HG03460 (cell line): ENCODE measurements around the gene NR5A1.

Experiments used
- ATAC-seq: cut with Tn5 transposase; IDR thresholded peaks from one replicate; pipeline ENCODE4 v1.9.1; 2021; ENCODE audit not compliant: unreplicated experiment

The NR5A1 gene

GRCh38 chr9:124444166-124444565 lies 63.0 kb downstream of the NR5A1 start:
- no peak for ATAC-seq

DNA sequence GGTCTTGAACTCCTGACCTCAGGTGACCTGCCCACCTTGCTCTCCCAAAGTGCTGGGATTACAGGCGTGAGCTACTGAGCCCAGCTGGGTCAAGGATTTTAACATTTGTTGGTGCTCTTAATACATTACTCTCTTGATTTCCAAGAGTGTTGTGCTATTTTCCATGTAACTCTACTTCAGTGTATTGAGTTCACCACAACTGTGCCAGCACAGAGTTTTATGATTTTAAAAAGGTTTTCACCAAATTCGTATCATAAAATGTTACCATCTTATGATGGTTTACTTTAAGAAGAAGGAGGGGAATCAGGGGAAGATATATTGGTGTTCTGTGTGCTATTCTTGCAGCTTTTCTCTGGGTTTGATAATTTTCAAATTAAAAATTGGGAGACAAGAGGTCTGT lies 63.6 kb downstream of the NR5A1 start:
- ATAC-seq, result no peak

DNA sequence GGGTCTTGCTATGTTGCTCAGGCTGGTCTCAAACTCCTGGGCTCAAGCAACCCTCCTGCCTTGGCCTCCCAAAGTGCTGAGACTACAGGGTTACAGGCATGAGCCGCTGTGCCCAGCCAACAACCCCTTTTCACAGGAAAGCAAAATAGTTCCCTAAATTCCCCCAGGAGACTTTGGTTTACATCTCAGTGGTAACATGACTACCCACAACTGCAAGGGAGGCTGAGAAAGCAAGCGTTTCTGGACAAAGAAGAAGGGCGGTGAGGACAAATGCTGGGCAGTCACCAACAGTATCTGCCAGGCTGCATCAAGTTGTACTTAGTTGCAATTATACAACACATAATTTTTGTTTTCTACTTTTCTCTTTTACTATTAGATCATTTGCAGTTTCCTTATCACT lies 64.4 kb downstream of the NR5A1 start:
- no peak for ATAC-seq

- ATAC-seq, result no peak
Measured at GRCh38 chr9:124442379-124442778, 64.8 kb downstream of the NR5A1 start.

DNA sequence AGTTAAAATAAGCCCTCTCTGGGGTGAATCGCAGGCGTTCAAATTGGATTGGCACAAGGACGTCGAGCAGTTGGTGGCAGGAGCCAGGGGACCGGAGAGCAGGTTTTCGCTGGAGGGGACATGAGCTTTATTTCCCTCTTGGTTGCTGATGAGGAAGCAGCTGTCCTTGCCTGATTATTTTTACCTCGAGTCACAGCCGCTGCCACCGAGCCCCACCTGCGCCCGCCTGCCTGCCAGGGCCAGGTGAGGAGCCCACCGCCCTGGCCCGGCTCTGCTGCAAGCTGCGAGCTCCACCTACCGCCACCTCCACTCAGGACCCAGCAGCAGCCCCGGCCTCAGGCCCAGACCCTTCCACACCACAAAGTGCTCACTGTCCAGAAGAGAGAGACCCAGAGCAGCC lies 65.9 kb downstream of the NR5A1 start:
- ATAC-seq, result no peak

DNA sequence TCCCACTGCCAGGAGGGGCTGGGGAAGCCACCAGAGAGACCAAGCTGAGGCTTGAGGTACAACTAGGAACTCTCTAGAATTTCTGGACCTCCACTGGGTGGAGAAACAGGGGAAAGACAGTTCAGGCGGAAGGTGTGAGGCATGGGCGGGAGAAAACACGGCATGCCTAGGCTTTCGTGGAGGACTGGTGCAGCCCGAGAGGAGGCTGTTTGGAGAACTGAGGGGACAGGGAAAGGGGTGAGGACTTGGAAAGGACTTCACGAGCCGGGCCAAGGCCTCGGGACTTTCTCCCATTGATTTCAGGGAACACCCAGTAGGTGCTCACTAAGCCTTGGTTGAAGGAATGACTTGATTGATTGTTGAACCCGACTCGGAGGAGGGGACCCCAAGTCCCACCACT lies 66.4 kb downstream of the NR5A1 start:
- no peak for ATAC-seq

GRCh38 chr9:124439686-124440243 lies 67.4 kb downstream of the NR5A1 start:
- ATAC-seq, result no peak

- no peak for ATAC-seq
Measured at GRCh38 chr9:124439086-124439485, 68.1 kb downstream of the NR5A1 start.

GRCh38 chr9:124438091-124438490 lies 69.1 kb downstream of the NR5A1 start:
- no peak for ATAC-seq

- no peak for ATAC-seq
Measured at GRCh38 chr9:124437086-124437485, 70.1 kb downstream of the NR5A1 start.

GRCh38 chr9:124436320-124436719 lies 70.9 kb downstream of the NR5A1 start:
- no peak for ATAC-seq
